Left ventricle myocardium inferior (tissue), 1 donor: Measurements from ENCODE around the gene SLU7. TPM values are rescaled to one million over a fixed set of nuclear protein-coding genes. Genes with fewer than 3 reads are reported as not detected.

ENCODE experiments used
- DNase-seq: peaks from one replicate; pipeline ENCODE4 v3.0.0-alpha.2; 2020
- H3K27ac ChIP-seq: fragments of 200-600 bp; replicated peaks from 2 replicates; pipeline ENCODE4 v1.8.0; 2021
- H3K27me3 ChIP-seq: fragments of 200-600 bp; 2 replicates; pipeline ENCODE4 v1.8.0; 2021; ENCODE audit warnings: low read depth
- H3K36me3 ChIP-seq: fragments of 200-600 bp; 2 replicates; pipeline ENCODE4 v1.8.0; 2021
- H3K4me1 ChIP-seq: fragments of 200-600 bp; 2 replicates; pipeline ENCODE4 v1.8.0; 2021
- H3K4me3 ChIP-seq: fragments of 200-600 bp; 2 replicates; pipeline ENCODE4 v1.8.0; 2021; ENCODE audit warnings: mild to moderate bottlenecking, moderate library complexity
- H3K9me3 ChIP-seq: fragments of 200-600 bp; replicated peaks from 2 replicates; pipeline ENCODE4 v1.8.0; 2021
- intact Hi-C: fragments of 100-400 bp; cut with micrococcal nuclease; formaldehyde crosslinking; loops from one replicate; pipeline ENCODE4 v1.11.0; 2022
- total RNA-seq: library from RNA; stranded (reverse); fragmentation: NEBNext Ultra II Directional; extraction: Animal tissue kit (Norgen Biotek cat#: 25700); gene quantifications from one replicate; pipeline ENCODE4 v1.2.1, GENCODE V29; 2021
- TF ChIP-seq, protein P1 (sequence below): fragments of 200-600 bp; IDR thresholded peaks from 2 replicates; pipeline ENCODE4 v1.8.0; 2021; ENCODE audit warnings: antibody characterized with exemption, mild to moderate bottlenecking, borderline replicate concordance
- donor health status: DM: no; HTN: yes; CAD: no; lungs with severe emphysema.

Gene SLU7
- total RNA-seq, 1 donor from 2014 or later, result 56.2 TPM

DNA sequence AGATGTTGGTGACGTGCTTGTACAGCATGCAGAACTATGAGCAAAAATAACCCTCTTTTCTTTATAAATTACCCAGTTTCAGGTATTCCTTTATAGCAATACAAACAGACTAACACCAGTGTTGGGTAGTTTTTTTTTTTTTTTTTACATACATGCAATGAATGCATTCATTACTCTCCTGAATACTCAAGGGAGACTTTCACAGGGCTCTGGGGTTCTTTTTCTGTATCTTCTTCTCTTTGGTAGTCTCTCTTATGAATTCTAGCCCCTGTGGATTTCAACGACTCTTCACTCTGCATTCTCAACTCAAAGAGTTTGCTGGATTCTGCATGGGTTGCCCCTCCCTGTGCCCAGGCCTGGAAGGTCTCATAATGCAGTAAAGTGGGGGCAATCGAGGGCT lies 30.6 kb upstream of the SLU7 start:
- peaks cover 2% of the 10 kb centered on the region for H3K9me3 ChIP-seq
- no peaks in the 10 kb centered on the region for H3K4me1 ChIP-seq
- no peak overlapping the region for H3K27ac ChIP-seq
- H3K36me3 ChIP-seq, result no peaks in the 10 kb centered on the region
- intact Hi-C loops, result no loop called here
- H3K27me3 ChIP-seq, result no peaks in the 10 kb centered on the region
- no peak for DNase-seq
- H3K4me3 ChIP-seq, result no peak overlapping the region
- TF ChIP-seq, protein P1, sequence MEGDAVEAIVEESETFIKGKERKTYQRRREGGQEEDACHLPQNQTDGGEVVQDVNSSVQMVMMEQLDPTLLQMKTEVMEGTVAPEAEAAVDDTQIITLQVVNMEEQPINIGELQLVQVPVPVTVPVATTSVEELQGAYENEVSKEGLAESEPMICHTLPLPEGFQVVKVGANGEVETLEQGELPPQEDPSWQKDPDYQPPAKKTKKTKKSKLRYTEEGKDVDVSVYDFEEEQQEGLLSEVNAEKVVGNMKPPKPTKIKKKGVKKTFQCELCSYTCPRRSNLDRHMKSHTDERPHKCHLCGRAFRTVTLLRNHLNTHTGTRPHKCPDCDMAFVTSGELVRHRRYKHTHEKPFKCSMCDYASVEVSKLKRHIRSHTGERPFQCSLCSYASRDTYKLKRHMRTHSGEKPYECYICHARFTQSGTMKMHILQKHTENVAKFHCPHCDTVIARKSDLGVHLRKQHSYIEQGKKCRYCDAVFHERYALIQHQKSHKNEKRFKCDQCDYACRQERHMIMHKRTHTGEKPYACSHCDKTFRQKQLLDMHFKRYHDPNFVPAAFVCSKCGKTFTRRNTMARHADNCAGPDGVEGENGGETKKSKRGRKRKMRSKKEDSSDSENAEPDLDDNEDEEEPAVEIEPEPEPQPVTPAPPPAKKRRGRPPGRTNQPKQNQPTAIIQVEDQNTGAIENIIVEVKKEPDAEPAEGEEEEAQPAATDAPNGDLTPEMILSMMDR, result no peak

DNA sequence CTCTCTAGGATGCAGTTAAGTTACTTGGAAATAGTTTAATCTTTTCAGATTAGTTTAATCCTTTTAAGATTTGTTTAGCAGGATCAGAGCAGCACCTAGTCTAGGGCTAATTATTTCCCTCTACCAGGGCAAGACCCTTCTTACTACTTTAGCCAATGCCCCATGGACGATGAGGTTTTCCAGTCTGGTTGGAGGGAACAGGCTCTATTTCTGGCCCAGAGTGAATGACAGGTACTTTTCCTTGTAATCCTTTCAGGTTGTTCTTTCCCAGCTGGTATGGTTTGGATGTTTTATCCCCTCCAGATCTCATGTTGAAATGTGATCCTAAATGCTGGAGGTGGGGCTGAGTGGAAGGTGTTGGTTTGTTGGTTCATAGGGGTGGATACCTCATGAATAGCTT lies 30.0 kb upstream of the SLU7 start:
- Histone ChIP-seq H3K27me3 (no peaks in the 10 kb centered on the region), H3K36me3 (no peaks in the 10 kb centered on the region), H3K27ac (no peak overlapping the region), H3K4me3 (no peak overlapping the region), H3K4me1 (no peaks in the 10 kb centered on the region), H3K9me3 (peaks cover 2% of the 10 kb centered on the region)
- intact Hi-C loops, result no loop called here
- no peak for DNase-seq
- TF ChIP-seq, protein P1, result no peak

DNA sequence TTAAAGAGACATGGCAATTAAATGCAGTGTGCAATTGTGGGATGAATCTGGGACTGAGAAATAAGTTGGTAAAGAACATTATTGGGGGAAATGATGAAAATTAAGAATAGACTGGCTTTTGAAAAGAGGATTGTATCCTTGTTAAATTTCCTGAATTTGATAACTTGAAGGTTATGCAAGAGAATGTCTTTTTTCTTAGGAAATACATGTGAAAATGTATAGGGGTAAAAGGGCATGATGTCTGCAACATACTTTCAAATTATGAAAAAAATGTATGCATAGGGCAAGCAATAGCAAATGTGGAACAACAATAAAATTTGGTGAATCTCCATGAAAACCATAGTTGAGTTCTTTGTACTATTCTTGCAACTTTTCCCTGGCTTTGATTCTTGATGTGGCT lies 26.9 kb upstream of the SLU7 start:
- Histone ChIP-seq H3K36me3 (no peaks in the 10 kb centered on the region), H3K9me3 (peaks cover 2% of the 10 kb centered on the region), H3K27ac (no peak overlapping the region), H3K4me1 (no peaks in the 10 kb centered on the region), H3K4me3 (no peak overlapping the region), H3K27me3 (no peaks in the 10 kb centered on the region)
- no peak for DNase-seq
- TF ChIP-seq, protein P1, result no peak
- intact Hi-C loops, result no loop called here

DNA sequence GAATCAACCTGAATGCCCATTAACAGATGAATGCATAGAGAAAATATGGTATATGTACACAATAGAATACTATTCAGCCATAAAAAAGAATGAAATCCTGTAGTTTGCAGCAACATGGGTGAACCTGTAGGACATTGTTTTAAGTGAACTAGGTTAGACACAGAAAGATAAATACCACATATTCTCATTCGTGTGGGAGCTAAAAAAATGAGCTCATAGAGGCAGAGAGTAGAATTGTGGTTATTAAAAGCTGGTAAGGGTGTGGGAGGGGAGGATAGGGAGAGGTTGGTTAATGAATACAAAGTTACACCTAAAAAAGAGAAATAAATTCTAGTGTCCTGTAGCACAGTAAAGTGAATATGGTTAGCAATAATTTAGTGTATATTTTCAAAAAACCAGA lies 26.3 kb upstream of the SLU7 start:
- Histone ChIP-seq H3K27ac (no peak overlapping the region), H3K9me3 (peaks cover 2% of the 10 kb centered on the region), H3K4me1 (no peaks in the 10 kb centered on the region), H3K4me3 (no peak overlapping the region), H3K36me3 (no peaks in the 10 kb centered on the region), H3K27me3 (no peaks in the 10 kb centered on the region)
- TF ChIP-seq, protein P1, result no peak
- intact Hi-C loops, result no loop called here
- no peak for DNase-seq

DNA sequence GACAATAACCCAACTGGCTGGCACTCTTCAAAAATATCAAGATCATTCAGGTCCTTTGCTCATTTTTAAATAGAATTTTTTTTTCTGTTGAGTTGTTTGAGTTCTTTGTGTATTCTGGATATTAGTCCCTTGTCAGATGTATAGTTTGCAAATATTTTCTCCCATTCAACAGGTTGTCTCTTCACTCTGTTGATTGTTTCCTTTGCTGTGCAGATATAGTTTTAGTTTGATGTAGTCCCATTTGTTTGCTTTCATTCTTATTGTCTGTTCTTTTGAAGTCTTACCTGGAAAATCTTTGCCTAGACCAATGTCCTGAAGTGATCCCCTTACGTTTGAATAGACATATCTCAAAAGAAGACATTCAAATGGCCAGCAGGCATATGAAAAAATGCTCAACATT lies 25.5 kb upstream of the SLU7 start:
- Histone ChIP-seq H3K9me3 (peaks cover 2% of the 10 kb centered on the region), H3K36me3 (no peaks in the 10 kb centered on the region), H3K4me1 (no peaks in the 10 kb centered on the region), H3K27me3 (no peaks in the 10 kb centered on the region), H3K27ac (no peak overlapping the region), H3K4me3 (no peak overlapping the region)
- TF ChIP-seq, protein P1, result no peak
- intact Hi-C loops, result no loop called here
- DNase-seq, result no peak
